HUES6 (cell line): ENCODE data around the gene CUL9.
A peak's percentile ranks its signal among the peaks of the same experiment; 100 is the strongest.

Experiments
- H3K27ac ChIP-seq: 2 replicates; pipeline ENCODE4 v1.7.0; 2013; ENCODE audit warnings: low read depth, mild to moderate bottlenecking, low read length, inconsistent platforms
- H3K27me3 ChIP-seq: 2 replicates; pipeline ENCODE4 v1.6.1; 2013; ENCODE audit warnings: low read length; ENCODE audit not compliant: control insufficient read depth, insufficient read depth
- H3K36me3 ChIP-seq: 2 replicates; pipeline ENCODE4 v1.6.1; 2013; ENCODE audit warnings: low read length; ENCODE audit not compliant: control insufficient read depth, insufficient read depth
- H3K4me1 ChIP-seq: 2 replicates; pipeline ENCODE4 v1.6.1; 2013; ENCODE audit warnings: low read length; ENCODE audit not compliant: control insufficient read depth, insufficient read depth
- H3K4me3 ChIP-seq: 2 replicates; pipeline ENCODE4 v1.5.1; 2013; ENCODE audit warnings: low read depth, low read length
- H3K9ac ChIP-seq: one replicate; pipeline ENCODE4 v1.6.1; 2013; ENCODE audit warnings: mild to moderate bottlenecking, low read length
- H3K9me3 ChIP-seq: 2 replicates; pipeline ENCODE4 v1.6.1; 2013; ENCODE audit warnings: low read depth, low read length; ENCODE audit not compliant: control insufficient read depth, insufficient read depth

Gene CUL9

DNA sequence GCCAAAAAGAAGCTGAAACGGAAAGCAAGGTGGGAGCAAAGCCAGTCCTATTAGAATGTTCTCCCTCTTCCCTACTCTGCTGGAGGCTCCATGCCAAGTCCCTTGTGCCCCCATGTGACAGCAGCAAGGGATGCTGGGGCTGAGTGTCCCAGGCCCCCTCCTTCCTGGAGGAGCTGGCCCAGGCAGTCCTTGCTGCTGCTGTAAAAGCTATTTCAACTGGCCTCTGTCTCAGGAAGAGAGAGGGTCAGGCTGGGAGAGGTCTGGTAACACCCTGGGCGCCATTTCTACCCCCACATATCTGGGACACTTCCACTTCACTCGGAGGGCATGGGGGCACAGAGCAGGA, 86.3 kb downstream of the CUL9 start:
- no peaks in the 10 kb centered on the region for H3K9me3 ChIP-seq
- no peak overlapping the region for H3K4me3 ChIP-seq
- H3K27me3 ChIP-seq, result peaks cover 55% of the 10 kb centered on the region
- no peak overlapping the region for H3K9ac ChIP-seq
- H3K27ac ChIP-seq, result no peak overlapping the region
- H3K36me3 ChIP-seq, result no peaks in the 10 kb centered on the region
- peaks cover 39% of the 10 kb centered on the region for H3K4me1 ChIP-seq

DNA sequence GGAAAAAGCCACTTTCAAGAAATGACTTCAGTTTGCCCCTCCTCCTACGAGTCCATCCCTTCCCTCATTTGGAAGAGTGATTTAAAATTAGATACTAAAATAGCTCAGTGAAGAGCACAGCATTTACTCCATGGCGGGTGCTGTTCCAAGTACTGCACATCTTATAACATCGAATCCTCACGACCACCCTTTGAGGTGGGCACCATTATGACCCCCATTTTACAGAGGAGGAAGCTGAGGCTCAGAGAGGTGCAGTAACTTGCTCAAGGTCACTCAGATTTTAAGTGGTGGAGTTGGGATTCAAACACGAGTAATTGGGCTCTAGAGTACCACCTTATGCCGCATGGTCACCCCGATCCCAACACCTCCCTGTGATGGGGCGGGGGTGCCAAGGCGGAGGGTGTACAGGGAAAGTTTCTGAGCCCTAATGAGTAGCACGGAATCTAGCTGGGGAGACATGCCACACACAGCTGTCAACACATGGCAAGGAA, 86.8 kb downstream of the CUL9 start:
- Histone ChIP-seq H3K4me1 (peaks cover 40% of the 10 kb centered on the region), H3K4me3 (peak overlapping the region; percentile 48), H3K27ac (no peak overlapping the region), H3K9me3 (no peaks in the 10 kb centered on the region), H3K9ac (no peak overlapping the region), H3K27me3 (peaks cover 60% of the 10 kb centered on the region), H3K36me3 (no peaks in the 10 kb centered on the region)

DNA sequence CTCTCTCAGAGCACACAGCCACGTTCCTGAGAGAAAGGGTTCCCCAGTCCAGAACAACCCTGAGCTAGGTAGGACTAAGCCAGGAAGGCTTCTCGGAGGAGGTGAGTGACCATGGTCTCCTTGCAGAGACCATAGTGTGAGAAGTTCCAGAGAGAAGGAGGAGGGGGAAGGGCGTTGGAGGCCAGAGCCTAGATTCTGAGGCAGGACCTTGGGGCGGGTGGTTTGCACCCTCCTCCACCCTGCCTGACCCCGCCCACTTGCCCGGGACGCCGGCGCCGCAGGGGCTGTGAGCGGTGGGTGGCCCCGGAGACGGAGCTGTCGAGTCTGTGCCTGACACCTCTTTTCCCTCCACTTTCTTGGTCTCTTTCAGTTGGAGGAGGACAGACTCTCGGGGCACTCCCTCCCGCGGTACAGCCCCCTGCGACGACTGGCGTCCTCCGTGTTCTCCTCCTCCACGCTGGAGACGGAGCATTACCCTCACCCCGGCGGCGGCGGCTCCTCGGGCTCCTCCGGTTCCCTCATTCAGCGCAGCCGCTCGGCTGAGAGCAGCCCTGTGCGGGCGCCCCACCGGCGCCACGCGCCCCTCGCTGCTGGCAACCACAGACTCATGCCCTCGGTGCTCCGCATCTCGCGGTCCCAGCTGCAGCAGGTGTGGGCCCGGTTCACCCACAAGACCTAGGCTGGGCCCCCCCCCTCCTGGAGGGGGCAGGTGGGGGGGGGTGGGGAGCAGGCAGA, 87.4 kb downstream of the CUL9 start:
- Histone ChIP-seq H3K4me1 (peaks cover 46% of the 10 kb centered on the region), H3K9ac (no peak overlapping the region), H3K36me3 (no peaks in the 10 kb centered on the region), H3K27ac (no peak overlapping the region), H3K9me3 (no peaks in the 10 kb centered on the region), H3K4me3 (peak overlapping the region; percentile 48), H3K27me3 (peaks cover 66% of the 10 kb centered on the region)

GRCh38 chr6:43271103-43271815, 89.3 kb downstream of the CUL9 start:
- Histone ChIP-seq H3K9me3 (no peaks in the 10 kb centered on the region), H3K27ac (no peak overlapping the region), H3K27me3 (peaks cover 84% of the 10 kb centered on the region), H3K4me3 (no peak overlapping the region), H3K36me3 (no peaks in the 10 kb centered on the region), H3K4me1 (peaks cover 54% of the 10 kb centered on the region), H3K9ac (no peak overlapping the region)

- Histone ChIP-seq H3K36me3 (no peaks in the 10 kb centered on the region), H3K9ac (no peak overlapping the region), H3K27ac (no peak overlapping the region), H3K4me1 (peaks cover 58% of the 10 kb centered on the region), H3K9me3 (no peaks in the 10 kb centered on the region), H3K4me3 (no peak overlapping the region), H3K27me3 (peaks cover 90% of the 10 kb centered on the region)
These were observed 89.9 kb downstream of the CUL9 start for GRCh38 chr6:43271944-43272343.

GRCh38 chr6:43273707-43274106, 91.7 kb downstream of the CUL9 start:
- H3K27me3 ChIP-seq, result peaks cover 86% of the 10 kb centered on the region
- H3K9me3 ChIP-seq, result no peaks in the 10 kb centered on the region
- H3K27ac ChIP-seq, result no peak overlapping the region
- H3K9ac ChIP-seq, result no peak overlapping the region
- peaks cover 53% of the 10 kb centered on the region for H3K4me1 ChIP-seq
- H3K36me3 ChIP-seq, result no peaks in the 10 kb centered on the region
- H3K4me3 ChIP-seq, result no peak overlapping the region
